HEK293 (cell line): Measurements from ENCODE around the gene CARMIL3.

Experiments
- FEZF1 ChIP-seq: fragments of 450-650 bp; formaldehyde crosslinking; IDR thresholded peaks from 2 replicates; pipeline ENCODE4 v1.5.1; 2016; ENCODE audit warnings: missing biosample characterization, missing genetic modification characterization
- GLIS2 ChIP-seq: fragments of 450-650 bp; formaldehyde crosslinking; IDR thresholded peaks from 2 replicates; pipeline ENCODE4 v1.5.1; 2016; ENCODE audit warnings: missing biosample characterization, missing genetic modification characterization
- TRIM28 ChIP-seq: IDR thresholded peaks from 2 replicates; pipeline ENCODE4 v1.6.1; 2011; ENCODE audit warnings: low read length, control low read depth, borderline replicate concordance
- ZNF302 ChIP-seq: fragments of 450-650 bp; formaldehyde crosslinking; IDR thresholded peaks from 2 replicates; pipeline ENCODE4 v1.5.1; 2016; ENCODE audit warnings: missing biosample characterization, missing genetic modification characterization, low read depth
- ZNF394 ChIP-seq: fragments of 450-650 bp; formaldehyde crosslinking; IDR thresholded peaks from 2 replicates; pipeline ENCODE4 v1.5.1; 2016; ENCODE audit warnings: missing biosample characterization, missing genetic modification characterization, mild to moderate bottlenecking, moderate library complexity, borderline replicate concordance
- ZNF501 ChIP-seq: fragments of 450-650 bp; formaldehyde crosslinking; IDR thresholded peaks from 2 replicates; pipeline ENCODE4 v1.5.1; 2016; ENCODE audit warnings: missing biosample characterization, missing genetic modification characterization
- ZNF514 ChIP-seq: fragments of 450-650 bp; formaldehyde crosslinking; IDR thresholded peaks from 2 replicates; pipeline ENCODE4 v1.5.1; 2016; ENCODE audit warnings: missing biosample characterization, missing genetic modification characterization
- ZNF561 ChIP-seq: fragments of 450-650 bp; IDR thresholded peaks from 2 replicates; pipeline ENCODE4 v1.5.1; 2018; ENCODE audit warnings: missing biosample characterization, missing genetic modification characterization, borderline replicate concordance
- ZNF600 ChIP-seq: fragments of 450-650 bp; formaldehyde crosslinking; IDR thresholded peaks from 2 replicates; pipeline ENCODE4 v1.5.1; 2016; ENCODE audit warnings: missing biosample characterization, missing genetic modification characterization
- ZNF777 ChIP-seq: fragments of 450-650 bp; formaldehyde crosslinking; IDR thresholded peaks from 2 replicates; pipeline ENCODE4 v1.5.1; 2017; ENCODE audit warnings: missing biosample characterization, missing genetic modification characterization, borderline replicate concordance
- ZNF792 ChIP-seq: fragments of 450-650 bp; formaldehyde crosslinking; IDR thresholded peaks from 2 replicates; pipeline ENCODE4 v1.5.1; 2016; ENCODE audit warnings: missing biosample characterization, missing genetic modification characterization
- ZSCAN16 ChIP-seq: fragments of 450-650 bp; formaldehyde crosslinking; IDR thresholded peaks from 2 replicates; pipeline ENCODE4 v1.5.1; 2016; ENCODE audit warnings: missing biosample characterization, missing genetic modification characterization
- ZSCAN23 ChIP-seq: fragments of 450-650 bp; formaldehyde crosslinking; IDR thresholded peaks from 2 replicates; pipeline ENCODE4 v1.5.1; 2016; ENCODE audit warnings: missing biosample characterization, missing genetic modification characterization
- TF ChIP-seq, protein P1 (sequence below): fragments of 450-650 bp; formaldehyde crosslinking; IDR thresholded peaks from 2 replicates; pipeline ENCODE4 v1.5.1; 2017; ENCODE audit warnings: missing biosample characterization, mild to moderate bottlenecking, missing genetic modification characterization, moderate library complexity
- TF ChIP-seq, protein P2 (sequence below): fragments of 450-650 bp; formaldehyde crosslinking; IDR thresholded peaks from 2 replicates; pipeline ENCODE4 v1.5.1; 2016; ENCODE audit warnings: missing biosample characterization, missing genetic modification characterization
- TF ChIP-seq, protein P3 (sequence below): fragments of 450-650 bp; formaldehyde crosslinking; IDR thresholded peaks from 2 replicates; pipeline ENCODE4 v1.5.1; 2016; ENCODE audit warnings: missing biosample characterization, missing genetic modification characterization, borderline replicate concordance
- TF ChIP-seq, protein P4 (sequence below): fragments of 450-650 bp; formaldehyde crosslinking; IDR thresholded peaks from 2 replicates; pipeline ENCODE4 v1.5.1; 2017; ENCODE audit warnings: missing biosample characterization, missing genetic modification characterization
- TF ChIP-seq, protein P5 (sequence below): fragments of 450-650 bp; formaldehyde crosslinking; IDR thresholded peaks from 2 replicates; pipeline ENCODE4 v1.5.1; 2016; ENCODE audit warnings: missing biosample characterization, missing genetic modification characterization
- TF ChIP-seq, protein P6 (sequence below): fragments of 450-650 bp; formaldehyde crosslinking; IDR thresholded peaks from 2 replicates; pipeline ENCODE4 v1.5.1; 2016; ENCODE audit warnings: missing biosample characterization, missing genetic modification characterization, low read depth

The CARMIL3 gene

DNA sequence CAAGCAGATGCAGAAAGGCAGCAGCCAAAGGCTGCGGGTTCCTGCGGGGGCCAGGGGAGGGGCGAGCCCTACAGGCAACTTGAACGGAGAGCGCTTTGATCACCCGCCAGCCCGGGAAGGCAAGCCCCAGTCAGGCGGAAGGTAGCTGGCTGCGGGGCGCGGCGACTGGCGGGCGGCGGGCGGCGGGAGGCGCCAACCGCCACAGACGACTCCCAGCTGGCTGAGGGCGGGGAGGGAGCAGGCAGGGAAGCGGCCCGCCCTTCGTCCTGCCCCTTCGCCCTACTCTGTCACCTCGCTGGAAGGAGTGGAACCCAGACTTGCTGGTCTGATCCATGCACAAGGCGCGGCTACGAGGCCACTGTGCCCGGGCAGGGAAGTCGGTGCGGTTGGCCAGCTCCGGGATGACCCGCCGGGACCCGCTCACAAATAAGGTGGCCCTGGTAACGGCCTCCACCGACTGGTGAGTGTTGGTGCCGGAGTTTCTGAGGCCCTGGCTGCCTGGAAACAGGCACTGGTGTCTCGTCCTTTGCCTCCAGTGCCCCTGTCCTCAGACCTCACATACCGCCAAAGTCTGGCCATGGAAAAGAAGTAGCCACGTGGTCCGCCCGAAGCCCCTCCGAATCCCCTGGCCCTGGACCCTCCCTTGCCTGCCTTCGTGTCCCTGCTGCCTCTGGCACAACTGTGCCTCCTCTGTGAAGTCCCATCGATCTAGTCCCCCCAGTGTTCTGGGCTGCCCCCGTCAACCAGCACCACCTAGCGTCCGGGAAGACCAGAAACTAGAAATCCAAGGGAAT lies 15.4 kb upstream of the CARMIL3 start (continued):
- TF ChIP-seq, protein P1, sequence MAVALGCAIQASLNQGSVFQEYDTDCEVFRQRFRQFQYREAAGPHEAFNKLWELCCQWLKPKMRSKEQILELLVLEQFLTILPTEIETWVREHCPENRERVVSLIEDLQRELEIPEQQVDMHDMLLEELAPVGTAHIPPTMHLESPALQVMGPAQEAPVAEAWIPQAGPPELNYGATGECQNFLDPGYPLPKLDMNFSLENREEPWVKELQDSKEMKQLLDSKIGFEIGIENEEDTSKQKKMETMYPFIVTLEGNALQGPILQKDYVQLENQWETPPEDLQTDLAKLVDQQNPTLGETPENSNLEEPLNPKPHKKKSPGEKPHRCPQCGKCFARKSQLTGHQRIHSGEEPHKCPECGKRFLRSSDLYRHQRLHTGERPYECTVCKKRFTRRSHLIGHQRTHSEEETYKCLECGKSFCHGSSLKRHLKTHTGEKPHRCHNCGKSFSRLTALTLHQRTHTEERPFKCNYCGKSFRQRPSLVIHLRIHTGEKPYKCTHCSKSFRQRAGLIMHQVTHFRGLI (tag by site-specific recombination): no peak
- no peak for TF ChIP-seq FEZF1 (tag by site-specific recombination)
- TF ChIP-seq, protein P2, sequence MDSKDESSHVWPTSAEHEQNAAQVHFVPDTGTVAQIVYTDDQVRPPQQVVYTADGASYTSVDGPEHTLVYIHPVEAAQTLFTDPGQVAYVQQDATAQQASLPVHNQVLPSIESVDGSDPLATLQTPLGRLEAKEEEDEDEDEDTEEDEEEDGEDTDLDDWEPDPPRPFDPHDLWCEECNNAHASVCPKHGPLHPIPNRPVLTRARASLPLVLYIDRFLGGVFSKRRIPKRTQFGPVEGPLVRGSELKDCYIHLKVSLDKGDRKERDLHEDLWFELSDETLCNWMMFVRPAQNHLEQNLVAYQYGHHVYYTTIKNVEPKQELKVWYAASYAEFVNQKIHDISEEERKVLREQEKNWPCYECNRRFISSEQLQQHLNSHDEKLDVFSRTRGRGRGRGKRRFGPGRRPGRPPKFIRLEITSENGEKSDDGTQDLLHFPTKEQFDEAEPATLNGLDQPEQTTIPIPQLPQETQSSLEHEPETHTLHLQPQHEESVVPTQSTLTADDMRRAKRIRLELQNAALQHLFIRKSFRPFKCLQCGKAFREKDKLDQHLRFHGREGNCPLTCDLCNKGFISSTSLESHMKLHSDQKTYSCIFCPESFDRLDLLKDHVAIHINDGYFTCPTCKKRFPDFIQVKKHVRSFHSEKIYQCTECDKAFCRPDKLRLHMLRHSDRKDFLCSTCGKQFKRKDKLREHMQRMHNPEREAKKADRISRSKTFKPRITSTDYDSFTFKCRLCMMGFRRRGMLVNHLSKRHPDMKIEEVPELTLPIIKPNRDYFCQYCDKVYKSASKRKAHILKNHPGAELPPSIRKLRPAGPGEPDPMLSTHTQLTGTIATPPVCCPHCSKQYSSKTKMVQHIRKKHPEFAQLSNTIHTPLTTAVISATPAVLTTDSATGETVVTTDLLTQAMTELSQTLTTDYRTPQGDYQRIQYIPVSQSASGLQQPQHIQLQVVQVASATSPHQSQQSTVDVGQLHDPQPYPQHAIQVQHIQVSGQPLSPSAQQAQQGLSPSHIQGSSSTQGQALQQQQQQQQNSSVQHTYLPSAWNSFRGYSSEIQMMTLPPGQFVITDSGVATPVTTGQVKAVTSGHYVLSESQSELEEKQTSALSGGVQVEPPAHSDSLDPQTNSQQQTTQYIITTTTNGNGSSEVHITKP (tag by site-specific recombination): peak; percentile 71
- TF ChIP-seq ZNF514 (tag by site-specific recombination): no peak
- TF ChIP-seq ZNF561: no peak
- TF ChIP-seq TRIM28: peak; percentile 52; the same call in 1 of the 2 replicates
- peak; percentile 28; the same call in 1 of the 2 replicates for TF ChIP-seq ZNF394
- TF ChIP-seq, protein P3, sequence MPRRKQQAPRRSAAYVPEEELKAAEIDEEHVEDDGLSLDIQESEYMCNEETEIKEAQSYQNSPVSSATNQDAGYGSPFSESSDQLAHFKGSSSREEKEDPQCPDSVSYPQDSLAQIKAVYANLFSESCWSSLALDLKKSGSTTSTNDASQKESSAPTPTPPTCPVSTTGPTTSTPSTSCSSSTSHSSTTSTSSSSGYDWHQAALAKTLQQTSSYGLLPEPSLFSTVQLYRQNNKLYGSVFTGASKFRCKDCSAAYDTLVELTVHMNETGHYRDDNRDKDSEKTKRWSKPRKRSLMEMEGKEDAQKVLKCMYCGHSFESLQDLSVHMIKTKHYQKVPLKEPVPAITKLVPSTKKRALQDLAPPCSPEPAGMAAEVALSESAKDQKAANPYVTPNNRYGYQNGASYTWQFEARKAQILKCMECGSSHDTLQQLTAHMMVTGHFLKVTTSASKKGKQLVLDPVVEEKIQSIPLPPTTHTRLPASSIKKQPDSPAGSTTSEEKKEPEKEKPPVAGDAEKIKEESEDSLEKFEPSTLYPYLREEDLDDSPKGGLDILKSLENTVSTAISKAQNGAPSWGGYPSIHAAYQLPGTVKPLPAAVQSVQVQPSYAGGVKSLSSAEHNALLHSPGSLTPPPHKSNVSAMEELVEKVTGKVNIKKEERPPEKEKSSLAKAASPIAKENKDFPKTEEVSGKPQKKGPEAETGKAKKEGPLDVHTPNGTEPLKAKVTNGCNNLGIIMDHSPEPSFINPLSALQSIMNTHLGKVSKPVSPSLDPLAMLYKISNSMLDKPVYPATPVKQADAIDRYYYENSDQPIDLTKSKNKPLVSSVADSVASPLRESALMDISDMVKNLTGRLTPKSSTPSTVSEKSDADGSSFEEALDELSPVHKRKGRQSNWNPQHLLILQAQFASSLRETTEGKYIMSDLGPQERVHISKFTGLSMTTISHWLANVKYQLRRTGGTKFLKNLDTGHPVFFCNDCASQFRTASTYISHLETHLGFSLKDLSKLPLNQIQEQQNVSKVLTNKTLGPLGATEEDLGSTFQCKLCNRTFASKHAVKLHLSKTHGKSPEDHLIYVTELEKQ (tag by site-specific recombination): no peak
- TF ChIP-seq, protein P4, sequence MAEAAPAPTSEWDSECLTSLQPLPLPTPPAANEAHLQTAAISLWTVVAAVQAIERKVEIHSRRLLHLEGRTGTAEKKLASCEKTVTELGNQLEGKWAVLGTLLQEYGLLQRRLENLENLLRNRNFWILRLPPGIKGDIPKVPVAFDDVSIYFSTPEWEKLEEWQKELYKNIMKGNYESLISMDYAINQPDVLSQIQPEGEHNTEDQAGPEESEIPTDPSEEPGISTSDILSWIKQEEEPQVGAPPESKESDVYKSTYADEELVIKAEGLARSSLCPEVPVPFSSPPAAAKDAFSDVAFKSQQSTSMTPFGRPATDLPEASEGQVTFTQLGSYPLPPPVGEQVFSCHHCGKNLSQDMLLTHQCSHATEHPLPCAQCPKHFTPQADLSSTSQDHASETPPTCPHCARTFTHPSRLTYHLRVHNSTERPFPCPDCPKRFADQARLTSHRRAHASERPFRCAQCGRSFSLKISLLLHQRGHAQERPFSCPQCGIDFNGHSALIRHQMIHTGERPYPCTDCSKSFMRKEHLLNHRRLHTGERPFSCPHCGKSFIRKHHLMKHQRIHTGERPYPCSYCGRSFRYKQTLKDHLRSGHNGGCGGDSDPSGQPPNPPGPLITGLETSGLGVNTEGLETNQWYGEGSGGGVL (tag by site-specific recombination): peak; percentile 67
- peak; percentile 77; the same call in 1 of the 2 replicates for TF ChIP-seq ZNF501 (tag by site-specific recombination)
- no peak for TF ChIP-seq ZSCAN16 (tag by site-specific recombination)
- peak; percentile 22; the same call in 1 of the 2 replicates for TF ChIP-seq GLIS2
- TF ChIP-seq ZNF777 (tag by site-specific recombination): no peak
- peak; percentile 75 for TF ChIP-seq ZSCAN23 (tag by site-specific recombination)
- TF ChIP-seq, protein P5, sequence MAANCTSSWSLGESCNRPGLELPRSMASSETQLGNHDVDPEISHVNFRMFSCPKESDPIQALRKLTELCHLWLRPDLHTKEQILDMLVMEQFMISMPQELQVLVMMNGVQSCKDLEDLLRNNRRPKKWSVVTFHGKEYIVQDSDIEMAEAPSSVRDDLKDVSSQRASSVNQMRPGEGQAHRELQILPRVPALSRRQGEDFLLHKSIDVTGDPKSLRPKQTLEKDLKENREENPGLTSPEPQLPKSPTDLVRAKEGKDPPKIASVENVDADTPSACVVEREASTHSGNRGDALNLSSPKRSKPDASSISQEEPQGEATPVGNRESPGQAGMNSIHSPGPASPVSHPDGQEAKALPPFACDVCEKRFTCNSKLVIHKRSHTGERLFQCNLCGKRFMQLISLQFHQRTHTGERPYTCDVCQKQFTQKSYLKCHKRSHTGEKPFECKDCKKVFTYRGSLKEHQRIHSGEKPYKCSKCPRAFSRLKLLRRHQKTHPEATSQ (tag by site-specific recombination): 0 out of 2 replicates have a peak, but pooled peaks have one; percentile 21
- no peak for TF ChIP-seq ZNF792
- TF ChIP-seq ZNF302 (tag by site-specific recombination): no peak
- peak; percentile 96 for TF ChIP-seq ZNF600 (tag by site-specific recombination)
- TF ChIP-seq, protein P6, sequence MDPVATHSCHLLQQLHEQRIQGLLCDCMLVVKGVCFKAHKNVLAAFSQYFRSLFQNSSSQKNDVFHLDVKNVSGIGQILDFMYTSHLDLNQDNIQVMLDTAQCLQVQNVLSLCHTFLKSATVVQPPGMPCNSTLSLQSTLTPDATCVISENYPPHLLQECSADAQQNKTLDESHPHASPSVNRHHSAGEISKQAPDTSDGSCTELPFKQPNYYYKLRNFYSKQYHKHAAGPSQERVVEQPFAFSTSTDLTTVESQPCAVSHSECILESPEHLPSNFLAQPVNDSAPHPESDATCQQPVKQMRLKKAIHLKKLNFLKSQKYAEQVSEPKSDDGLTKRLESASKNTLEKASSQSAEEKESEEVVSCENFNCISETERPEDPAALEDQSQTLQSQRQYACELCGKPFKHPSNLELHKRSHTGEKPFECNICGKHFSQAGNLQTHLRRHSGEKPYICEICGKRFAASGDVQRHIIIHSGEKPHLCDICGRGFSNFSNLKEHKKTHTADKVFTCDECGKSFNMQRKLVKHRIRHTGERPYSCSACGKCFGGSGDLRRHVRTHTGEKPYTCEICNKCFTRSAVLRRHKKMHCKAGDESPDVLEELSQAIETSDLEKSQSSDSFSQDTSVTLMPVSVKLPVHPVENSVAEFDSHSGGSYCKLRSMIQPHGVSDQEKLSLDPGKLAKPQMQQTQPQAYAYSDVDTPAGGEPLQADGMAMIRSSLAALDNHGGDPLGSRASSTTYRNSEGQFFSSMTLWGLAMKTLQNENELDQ (tag by site-specific recombination): no peak
